HTERT RPE-1 (cell line): ENCODE results near the gene RBM41.

Experiments used
- in situ Hi-C: fragments of 300-500 bp; cut with MboI; formaldehyde crosslinking; loops from 4 replicates; pipeline ENCODE4 v1.14.3; 2020; ENCODE audit warnings: low sequenced_read_pairs

RBM41 gene

GRCh38 chrX:107047622-107048021 is 71.0 kb downstream of the RBM41 start:
- in situ Hi-C loops: no loop called here

- in situ Hi-C loops: no loop called here
Observed at GRCh38 chrX:107029752-107030151, 88.9 kb downstream of the RBM41 start.

GRCh38 chrX:107025545-107025944 is 93.1 kb downstream of the RBM41 start:
- in situ Hi-C loops: no loop called here

GRCh38 chrX:107014936-107015335 is 103.7 kb downstream of the RBM41 start:
- in situ Hi-C loops: no loop called here
